GM10248 (cell line): ENCODE data around the gene ARHGEF16.

Experiments used
- CTCF ChIA-PET: fragments of 300-600 bp; sonication (Branson Sonifier 250); formaldehyde crosslinking; extraction: SDS; loops from one replicate; lab custom pipeline; 2021; ENCODE audit warnings: antibody characterized with exemption; lab: Yijun Ruan, JAX
- POLR2A ChIA-PET: fragments of 350-650 bp; sonication (Branson Sonifier 250); formaldehyde crosslinking; extraction: SDS; loops from one replicate; lab custom pipeline; 2020; ENCODE audit warnings: antibody characterized with exemption; lab: Yijun Ruan, JAX
- DNase-seq: peaks from one replicate; pipeline ENCODE4 v3.0.0; 2012; ENCODE audit errors: extremely low spot score
- TF ChIP-seq, protein P1 (sequence below): IDR thresholded peaks from 2 replicates; pipeline ENCODE4 v1.5.1; 2012; ENCODE audit warnings: mild to moderate bottlenecking, low read depth; ENCODE audit errors: extremely low read depth, missing control alignments, control extremely low read depth

ARHGEF16 gene

DNA sequence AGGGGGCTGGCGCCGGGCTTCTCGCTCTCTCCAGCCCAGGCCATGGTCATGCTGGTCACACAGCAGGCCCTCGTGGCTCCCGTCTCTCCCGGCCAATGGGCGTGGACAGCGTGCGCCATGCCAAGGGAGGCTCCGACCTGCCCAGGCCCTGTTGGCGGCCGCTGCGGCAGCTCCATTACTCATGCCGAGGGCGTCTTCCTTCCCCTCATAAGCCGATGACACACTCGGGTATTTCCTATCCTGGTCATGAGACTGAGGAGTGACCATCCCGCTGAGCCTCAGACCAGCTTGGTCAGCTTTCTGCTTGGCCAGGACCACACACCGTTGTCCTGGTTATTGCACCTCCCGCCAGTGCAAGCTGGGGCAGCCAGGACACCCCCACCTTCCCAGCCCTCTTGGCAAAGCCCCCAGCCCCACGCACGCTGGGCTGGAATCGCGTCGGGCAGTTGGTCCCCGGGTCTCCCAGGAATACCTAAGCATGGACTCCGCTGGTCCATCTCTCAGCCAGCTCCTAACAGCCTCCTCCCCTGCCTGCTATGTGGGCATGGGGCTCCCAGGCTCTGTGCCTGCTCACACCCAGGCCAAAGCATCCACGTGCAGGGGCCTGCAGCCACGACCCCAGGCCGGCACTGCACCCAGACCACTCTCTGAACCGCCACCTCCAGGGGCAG is 49.8 kb downstream of the ARHGEF16 start:
- ChIA-PET CTCF (interaction anchor here (1.3 kb wide), 1 partner anchor 14 kb away, joined by 6 read pairs; no protein-coding TSS in a partner anchor), POLR2A (no interaction called here)
- DNase-seq, result no peak
- TF ChIP-seq, protein P1, sequence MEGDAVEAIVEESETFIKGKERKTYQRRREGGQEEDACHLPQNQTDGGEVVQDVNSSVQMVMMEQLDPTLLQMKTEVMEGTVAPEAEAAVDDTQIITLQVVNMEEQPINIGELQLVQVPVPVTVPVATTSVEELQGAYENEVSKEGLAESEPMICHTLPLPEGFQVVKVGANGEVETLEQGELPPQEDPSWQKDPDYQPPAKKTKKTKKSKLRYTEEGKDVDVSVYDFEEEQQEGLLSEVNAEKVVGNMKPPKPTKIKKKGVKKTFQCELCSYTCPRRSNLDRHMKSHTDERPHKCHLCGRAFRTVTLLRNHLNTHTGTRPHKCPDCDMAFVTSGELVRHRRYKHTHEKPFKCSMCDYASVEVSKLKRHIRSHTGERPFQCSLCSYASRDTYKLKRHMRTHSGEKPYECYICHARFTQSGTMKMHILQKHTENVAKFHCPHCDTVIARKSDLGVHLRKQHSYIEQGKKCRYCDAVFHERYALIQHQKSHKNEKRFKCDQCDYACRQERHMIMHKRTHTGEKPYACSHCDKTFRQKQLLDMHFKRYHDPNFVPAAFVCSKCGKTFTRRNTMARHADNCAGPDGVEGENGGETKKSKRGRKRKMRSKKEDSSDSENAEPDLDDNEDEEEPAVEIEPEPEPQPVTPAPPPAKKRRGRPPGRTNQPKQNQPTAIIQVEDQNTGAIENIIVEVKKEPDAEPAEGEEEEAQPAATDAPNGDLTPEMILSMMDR, result no peak

DNA sequence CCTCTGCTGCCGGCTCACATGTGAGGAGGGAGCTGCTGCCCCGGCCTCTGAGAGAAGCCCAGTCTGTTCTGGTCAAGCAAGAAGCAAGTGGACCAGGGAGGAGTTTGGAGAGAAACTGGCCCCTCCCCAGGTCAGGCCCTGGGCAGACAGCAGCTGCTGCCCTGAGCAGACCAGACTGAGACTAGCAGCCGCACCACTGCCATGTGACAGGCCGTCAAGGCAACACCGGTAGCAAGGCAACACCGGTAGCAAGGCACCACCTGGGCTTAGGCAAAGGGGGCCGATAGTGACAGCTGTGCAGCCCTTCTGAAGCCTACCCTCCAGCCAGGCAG is 50.3 kb downstream of the ARHGEF16 start:
- ChIA-PET POLR2A (no interaction called here), CTCF (interaction anchor here (1.3 kb wide), 1 partner anchor 14 kb away, joined by 6 read pairs; no protein-coding TSS in a partner anchor)
- DNase-seq, result no peak
- TF ChIP-seq, protein P1, result no peak

DNA sequence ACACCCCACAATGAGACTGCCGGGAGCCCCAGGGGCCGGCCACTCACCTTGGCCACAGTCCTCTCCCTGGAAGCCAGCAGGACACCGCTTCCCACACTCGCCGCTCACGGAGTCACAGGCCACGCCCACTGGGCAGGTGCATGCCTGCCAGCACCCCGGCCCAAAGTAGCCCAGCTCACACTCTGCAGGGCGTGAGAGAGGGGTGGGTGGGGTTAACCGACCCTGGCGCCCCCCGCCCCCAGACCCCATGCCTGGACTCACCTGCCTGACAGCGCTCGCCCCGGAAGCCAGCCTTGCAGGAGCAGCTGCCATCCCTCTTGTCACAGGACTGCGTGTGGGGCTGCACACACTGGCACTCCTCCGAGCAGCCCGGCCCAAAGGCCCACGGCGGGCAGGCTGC is 50.7 kb downstream of the ARHGEF16 start:
- no peak for DNase-seq
- TF ChIP-seq, protein P1, result no peak
- ChIA-PET CTCF (interaction anchor here (1.3 kb wide), 1 partner anchor 15 kb away, joined by 6 read pairs; no protein-coding TSS in a partner anchor), POLR2A (no interaction called here)

DNA sequence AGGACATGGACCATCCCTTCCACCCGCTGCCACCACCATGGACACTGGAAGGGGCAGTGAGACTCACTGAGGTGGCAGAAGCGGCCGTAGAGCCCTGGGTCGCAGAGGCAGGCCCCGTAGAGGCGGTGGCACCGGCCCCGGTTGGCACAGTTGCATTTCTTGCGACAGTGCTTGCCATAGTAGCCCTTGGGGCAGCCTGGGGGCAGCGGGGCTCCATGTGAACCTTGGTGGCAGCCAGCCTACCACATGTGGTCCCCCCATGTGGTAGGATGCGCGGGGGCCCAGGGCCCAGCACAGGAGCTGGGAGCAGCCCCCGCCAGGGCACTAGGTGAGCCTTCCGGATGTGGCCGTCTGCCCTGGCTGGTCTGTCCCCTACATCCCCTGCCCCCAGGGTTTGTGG is 51.6 kb downstream of the ARHGEF16 start:
- TF ChIP-seq, protein P1, result no peak
- no peak for DNase-seq
- CTCF ChIA-PET, result interaction anchor here (1.8 kb wide), 1 partner anchor 15 kb away, joined by 6 read pairs; no protein-coding TSS in a partner anchor
- POLR2A ChIA-PET, result interaction anchor here (0.5 kb wide), 1 partner anchor 68 kb away, joined by 4 read pairs; no protein-coding TSS in a partner anchor

DNA sequence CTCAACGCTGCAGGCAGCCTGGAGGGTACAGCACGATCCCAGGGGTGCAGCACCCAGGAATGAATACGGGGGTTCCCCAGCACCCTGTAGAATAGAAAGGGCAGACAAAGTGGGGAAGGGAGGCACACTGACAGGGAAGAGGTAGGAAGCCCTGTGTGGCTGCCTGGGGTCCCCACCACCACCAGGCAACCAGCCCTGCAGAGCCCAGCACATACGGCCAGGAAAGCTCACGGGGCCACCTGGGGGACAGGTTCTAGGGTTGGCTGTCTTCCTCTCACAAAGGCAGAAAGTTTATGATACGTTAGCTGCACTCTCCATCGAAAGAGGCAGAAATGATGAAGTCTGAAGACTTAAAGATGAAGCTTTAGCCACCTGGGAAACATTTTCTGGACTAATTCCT is 52.5 kb downstream of the ARHGEF16 start:
- ChIA-PET CTCF (interaction anchor here (1.8 kb wide), 1 partner anchor 16 kb away, joined by 6 read pairs; no protein-coding TSS in a partner anchor), POLR2A (no interaction called here)

DNA sequence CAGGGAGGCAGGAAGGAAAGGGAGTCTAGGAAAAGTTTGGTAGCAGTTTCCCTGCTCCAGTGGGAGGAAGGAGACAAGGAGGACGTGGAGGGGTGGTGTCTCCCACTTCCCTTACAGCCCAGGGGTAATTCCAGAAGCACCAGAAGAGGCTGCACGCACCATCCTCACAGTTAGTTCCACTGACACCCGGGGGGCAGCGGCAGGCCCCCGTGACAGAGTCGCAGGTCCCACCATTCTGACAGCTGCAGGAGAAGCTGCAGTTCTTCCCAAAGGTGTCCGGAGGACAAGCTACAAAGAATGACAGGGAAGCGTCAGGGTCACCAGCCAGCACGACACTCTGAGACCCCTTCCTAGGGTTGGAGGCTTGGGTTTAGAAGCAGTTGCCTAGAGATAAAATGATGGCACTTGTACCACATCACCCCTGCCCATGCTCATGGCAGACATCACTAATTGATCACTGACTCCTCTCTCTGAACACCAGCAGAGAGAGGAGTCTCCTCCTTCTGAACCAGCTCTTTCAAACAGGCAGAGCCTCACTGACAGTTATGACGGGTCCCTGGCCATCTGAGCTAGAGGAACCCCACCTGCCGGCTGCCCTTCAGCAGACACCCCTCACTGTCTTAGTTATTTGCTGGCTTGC is 53.3 kb downstream of the ARHGEF16 start:
- DNase-seq, result no peak
- TF ChIP-seq, protein P1, result no peak
- ChIA-PET CTCF (interaction anchor here (1.8 to 1.9 kb wide), 2 partner anchors 17 to 55 kb away, joined by 5 to 6 read pairs; no protein-coding TSS in a partner anchor), POLR2A (no interaction called here)

More for the DNA sequence above, 52.5 kb downstream of the ARHGEF16 start:
- DNase-seq, result no peak
- TF ChIP-seq, protein P1, result no peak
